Measurements from ENCODE around the gene GRK5.
"Not testable (repeated sequence)": the region's sequence is repeated elsewhere in the genome, so short reads cannot be mapped to it uniquely, and the experiment has no call there.

The GRK5 gene

DNA sequence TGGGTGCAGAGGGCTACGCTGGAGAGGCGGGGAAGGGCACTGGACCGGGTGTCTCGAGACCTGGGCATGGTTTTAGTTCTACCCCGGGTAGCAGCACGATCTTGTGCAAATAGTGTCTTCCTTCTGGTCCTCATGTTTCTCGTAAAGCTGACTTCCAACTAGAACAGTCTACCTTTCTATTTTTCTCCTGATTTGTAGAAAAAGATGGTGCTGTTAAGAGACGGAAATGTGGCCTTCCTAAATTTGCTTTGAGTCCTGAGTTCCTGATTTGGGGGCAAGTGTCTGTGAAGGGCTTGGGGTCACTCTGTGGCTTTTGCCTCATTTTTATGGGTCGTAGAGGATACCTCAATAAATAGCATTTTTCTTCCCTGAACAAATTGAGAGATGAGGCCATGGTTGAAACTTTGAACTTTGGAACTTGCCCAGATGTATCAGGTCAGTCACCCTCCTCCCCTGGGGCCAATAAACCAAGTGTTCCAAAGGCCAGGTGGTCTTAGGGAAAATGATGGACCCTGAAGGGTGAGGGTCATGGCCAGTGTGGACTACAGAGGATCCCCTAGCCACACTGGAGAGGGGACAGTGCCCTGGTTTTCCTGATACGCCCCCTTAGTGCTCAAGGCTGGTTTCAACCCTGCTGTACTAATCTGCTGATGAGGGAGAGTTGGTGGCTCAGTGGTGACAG, 45.2 kb downstream of the GRK5 start:
- no peak for DNase-seq

DNA sequence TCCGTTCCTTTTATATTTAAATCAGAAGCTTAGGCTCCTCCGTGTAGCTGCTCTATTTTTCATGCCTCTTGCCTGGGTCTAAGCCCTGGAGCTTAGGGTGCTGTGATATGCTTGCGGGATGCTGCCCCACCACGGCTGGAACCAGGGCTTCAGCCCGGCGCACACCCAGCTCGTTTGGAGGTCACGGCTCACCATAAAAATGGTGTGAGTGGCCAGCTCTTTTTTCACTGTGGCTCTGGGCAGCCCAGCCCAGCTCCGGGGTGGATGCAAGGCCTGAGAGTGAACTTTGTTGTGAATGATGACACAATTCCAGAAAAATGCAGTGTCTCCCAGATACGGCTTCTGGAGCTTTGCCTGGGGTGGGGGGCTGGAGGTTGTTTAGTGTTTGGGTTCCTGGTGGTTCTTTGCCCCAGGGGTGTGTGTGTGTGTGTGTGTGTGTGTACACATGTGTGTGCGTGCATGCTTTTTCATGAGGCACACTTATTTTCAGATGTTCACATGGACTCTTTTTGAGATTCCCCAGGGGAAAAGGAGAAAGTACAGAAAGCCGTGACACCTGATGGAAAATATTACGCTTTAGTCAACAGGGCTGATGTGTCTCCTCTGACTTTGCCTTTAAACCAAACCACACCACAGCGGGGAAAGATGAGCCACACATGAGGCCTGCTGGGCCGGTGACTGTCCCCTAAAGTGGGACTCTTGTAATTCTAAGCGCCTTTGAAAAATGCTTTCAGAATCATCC, 46.2 kb downstream of the GRK5 start:
- no peak for DNase-seq

DNA sequence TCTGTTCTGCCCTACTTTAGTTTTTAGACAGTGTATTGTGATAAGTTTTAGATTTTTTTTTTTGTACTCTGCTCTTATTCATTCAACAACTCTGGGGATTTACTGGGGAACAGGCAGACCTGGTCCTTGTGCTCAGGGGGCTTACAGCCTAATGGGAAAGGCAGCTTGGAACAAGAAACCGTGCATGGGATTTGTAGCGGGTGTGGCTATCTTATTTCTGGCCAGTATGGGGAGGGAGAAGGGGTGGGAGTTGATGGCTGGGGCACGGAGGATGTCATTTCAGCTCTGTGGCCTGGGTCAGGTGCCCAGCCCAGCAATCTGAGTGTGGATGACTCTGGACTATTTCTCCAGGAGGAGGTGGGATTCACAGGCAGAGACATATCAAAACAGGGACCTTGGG, 47.0 kb downstream of the GRK5 start:
- DNase-seq = no peak

DNA sequence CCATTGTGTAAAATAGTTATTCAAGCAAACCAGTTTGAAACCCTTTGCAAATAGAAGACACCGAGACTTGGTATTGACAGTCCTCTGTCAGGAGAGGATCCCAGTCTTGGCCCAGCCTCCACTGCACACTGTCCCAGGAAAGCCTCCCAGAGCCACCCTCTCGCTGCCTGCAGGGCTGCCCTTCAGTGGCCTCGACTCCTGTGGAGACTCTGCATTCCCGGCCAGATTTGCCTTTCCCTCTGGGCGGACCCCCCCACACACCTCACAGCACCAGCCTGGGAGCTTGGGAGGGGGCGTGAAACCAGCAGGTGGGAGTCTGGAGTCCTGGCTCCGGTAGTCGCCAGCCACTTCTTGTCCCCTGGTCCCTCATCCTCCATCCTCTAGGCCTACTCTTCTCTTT, 48.7 kb downstream of the GRK5 start:
- DNase-seq = no peak

DNA sequence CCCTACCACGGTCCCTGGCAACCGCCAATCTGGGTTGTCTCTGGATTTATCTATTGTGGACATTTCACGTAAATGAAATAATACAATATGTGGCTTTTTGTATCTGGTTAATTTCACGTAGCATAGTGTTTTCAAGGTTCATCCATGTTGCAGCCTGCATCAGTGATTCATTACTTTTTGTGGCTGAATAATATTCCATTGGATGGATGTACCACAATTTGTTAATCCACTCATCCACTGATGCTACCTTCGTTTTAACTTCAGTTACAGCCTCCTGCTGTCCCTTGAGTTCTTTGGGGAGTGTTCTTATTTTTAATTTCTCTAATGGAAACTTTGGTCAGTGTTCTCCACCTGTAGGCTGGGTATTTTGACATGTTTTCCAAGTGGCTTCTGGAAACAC, 49.5 kb downstream of the GRK5 start:
- no peak for DNase-seq

DNA sequence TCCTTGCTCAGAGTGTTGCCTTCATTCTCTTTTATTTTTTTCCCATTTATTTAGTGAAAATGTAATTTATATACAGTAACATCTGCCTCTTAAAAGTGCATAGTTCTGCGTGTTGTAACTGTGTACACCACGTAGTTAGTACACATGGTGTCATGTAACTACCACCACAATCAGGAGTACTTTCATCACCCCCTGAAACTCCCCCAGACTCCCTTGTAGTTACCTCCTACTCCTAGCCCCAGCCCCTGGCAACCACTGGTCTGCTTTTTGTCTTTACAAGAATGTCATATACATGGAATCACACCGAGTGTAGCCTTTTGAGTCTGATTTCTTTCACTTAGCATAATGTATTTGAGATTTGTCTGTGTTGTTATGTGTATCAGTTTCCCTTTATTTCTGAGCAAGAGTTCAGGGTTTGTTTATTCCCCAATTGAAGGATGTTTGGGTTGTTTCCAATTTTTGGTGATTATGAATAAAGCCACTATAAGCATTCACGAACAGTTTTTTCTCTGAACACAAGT, 50.6 kb downstream of the GRK5 start:
- no peak for DNase-seq

DNA sequence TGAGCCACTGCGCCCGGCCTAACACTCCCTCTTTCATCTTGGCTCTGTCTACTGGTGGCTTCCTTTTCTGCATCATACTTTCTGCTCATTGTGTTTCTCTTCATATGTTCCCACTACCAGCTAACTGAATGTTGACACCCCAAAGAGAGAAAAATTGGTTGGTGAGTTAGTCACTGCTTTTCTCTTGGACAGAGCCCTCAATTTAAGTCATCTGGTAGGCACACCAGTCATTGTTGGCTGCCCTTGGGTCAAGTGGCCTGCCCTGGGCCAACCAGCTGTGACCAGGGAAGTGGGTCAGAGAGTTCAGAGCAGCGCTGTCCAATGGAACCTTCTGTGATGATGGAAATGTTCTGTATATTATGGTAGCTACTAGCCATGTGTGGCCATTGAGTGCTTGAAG, 52.0 kb downstream of the GRK5 start:
- DNase-seq = no peak

DNA sequence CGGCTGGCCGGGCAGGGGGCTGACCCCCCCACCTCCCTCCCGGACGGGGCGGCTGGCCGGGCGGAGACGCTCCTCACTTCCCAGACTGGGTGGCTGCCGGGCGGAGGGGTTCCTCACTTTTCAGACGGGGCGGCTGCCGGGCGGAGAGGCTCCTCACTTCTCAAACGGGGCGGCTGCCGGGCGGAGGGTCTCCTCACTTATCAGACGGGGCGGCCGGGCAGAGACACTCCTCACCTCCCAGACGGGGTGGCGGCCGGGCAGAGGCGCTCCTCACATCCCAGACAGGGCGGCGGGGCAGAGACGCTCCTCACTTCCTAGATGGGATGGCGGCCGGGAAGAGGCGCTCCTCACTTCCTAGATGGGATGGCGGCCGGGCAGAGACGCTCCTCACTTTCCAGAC, 53.6 kb downstream of the GRK5 start:
- DNase-seq = not testable (repeated sequence)

DNA sequence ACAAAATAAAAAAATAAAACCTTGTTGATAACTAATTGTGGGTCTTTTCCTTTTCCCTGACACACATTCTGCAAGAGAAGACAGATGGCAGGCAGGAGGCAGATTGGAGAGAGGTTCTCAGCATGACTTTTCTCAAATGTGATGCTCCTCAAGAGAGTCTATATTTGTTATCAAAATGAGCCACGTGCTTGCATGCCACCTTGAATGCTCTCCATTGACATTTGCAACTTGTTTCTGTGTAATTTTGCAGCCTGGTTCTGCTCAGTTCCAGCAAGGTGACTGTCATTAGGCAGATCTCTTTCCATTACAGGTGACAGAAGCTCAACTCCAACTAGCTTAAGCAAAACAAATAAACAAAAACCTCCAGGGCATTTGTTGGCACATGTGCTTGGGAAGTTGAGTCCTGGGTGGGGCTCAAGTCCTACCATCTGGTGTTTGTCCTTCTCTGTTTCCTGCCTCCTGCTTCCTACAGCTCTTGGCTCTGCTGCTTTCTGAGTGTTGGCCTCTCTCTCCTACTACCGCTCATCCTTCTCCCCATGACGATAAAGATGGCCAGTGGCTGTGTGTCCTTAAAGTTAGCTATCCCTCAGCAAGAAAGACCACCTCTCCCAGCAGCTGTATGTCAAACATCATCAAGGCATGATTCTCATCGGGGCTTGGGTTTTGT, 56.7 kb downstream of the GRK5 start:
- peak; percentile 84 for DNase-seq

DNA sequence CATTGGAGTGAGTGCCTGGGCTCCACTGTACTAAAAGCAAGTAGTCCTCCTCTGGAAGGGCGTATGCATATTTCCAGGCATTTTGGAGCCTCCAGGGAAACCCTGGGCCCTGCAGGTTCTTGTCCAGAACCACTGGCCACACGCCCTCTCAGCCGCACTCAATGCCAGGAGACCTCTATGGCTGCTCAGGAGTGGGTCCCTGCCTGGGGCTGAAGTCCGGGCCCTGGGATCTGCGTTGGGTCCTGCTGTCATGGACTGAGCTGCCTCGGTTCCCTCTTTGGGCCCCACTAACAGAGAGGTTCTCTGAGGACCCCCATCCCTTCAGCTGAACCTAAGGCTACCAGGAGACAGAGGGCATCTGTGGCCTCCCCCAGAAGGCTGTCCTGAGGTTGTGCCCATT, 58.3 kb downstream of the GRK5 start:
- DNase-seq = no peak

DNA sequence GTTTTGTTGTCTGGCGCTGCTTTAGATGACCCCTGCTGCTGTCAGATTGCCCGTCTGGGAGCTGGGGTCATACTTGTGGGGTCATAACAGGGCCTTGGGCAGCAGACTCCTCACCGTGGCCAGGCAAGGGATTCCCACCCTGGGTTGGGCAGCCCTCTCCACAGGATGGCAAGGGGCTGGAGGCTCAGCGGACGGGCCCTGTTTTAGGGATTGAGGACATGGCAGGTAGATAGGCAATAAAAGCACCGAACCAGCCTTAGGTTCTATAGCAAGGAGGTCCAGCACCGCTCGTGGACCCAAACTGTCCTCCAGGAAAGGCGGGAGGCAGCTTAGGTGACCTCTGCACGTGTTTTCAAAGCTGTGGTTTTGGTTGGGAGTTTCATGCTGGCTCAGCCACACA, 60.0 kb downstream of the GRK5 start:
- no peak for DNase-seq

DNA sequence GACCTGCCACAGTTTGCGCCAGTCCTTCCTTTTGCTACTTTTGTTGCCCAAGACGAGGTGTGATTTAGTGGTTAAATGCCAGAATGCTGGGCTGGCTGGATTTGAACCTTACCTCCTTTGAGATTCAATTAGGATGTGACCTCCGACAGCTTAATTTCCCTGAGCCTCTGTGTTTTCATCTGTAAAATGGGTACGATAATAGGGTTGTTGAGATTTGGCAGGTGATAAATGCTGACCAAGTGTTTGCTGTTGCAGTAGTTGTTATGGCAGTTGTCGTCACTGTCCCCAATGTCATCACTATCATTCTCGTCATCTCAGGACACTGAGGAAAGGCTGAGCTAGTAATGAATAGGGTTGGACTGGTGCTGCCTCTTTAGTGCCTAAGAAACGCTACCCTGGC, 61.1 kb downstream of the GRK5 start:
- DNase-seq = no peak

DNA sequence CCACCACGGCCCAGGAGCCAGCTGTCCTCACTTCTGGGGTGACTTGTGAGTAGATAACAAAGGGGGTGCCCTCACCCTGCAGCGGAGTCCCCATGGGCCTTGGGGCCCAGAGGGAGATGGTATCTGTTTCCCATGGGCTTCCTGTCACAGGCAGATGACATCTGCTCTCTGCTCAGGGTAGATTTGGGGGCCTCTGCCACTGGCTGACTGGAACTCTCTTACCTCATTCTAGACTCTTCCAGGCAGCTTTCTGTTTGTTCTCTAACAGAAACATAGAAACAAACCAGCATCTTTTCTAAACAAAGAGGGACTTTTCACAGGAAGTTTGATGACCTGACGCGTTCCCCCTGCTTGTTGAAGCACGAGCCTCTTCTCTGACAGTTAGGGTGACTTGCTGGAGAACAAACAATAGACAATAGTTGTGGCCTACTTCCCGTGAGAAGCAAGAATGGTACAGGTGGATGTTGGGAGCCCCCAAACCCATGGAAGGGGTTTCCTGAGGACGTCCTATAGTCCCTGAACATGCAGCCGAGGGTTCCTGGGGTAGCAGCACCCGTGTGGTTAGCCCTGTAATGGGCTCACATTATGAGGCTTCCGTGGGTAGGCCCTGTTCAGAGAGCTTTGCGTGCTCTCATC, 61.6 kb downstream of the GRK5 start:
- DNase-seq = no peak

DNA sequence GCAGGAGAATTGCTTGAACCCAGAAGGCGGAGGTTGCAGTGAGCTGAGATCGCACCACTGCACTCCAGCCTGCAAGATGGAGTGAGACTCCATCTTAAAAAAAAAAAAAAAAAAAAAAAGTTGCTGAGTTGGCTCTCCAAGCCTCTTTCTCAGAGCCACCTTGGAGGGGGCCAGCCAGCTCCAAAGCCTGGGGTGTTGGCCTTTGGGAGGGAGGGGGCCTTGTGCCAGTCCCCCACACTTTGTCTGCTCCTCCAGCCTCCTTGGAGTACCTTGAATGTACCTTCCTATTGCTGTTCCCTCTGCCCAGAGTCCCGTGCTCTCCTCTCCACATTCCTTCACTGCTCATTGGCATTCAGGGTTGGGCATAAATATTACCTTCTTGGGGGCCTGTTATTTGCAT, 62.4 kb downstream of the GRK5 start:
- DNase-seq = no peak

DNA sequence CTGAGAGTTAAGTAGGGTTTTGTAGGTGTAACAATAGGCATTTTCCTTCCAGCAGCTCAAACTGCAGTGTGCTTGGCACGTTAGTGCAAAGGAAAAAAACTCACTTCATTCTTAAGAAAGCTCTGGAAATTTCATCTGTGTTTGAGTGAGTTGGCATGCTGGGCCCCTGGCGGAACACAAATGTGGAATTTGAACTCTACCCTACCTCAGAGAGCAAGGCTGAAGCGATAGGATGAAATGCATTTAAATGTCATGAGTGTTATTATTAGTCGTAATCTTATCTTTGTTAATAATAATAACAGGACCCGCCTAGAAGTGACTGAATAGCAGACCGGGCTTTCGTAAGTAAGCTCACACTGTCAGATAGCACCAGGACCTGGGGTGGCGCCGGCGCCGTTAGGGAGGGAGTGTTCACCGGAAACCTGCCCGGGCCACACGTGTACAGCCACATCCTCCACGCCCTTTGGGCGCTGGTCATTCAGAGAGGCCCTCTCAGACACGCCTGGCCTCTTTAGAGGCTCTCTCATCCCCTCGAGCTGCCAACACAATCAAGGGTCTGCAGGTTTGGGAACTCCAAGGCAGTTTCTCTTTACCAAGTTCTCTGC, 63.5 kb downstream of the GRK5 start:
- DNase-seq = peak; percentile 29

DNA sequence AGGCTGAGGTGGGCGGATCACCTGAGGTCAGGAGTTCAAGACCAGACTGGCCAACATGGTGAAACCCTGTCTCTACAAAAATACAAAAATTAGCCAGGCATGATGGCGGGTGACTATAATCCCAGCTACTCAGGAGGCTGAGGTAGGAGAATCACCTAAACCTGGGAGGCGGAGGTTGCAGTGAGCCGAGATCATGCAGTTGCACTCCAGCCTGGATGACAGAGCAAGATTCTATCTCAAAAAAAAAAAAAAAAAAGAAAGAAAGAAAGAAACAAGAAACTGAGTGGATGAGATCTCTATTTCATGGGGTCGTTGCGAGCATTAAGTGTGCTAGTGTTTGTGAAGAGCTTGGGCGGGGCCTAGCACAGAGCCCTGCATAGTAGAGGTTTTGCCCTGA, 65.0 kb downstream of the GRK5 start:
- DNase-seq = not testable (repeated sequence)

DNA sequence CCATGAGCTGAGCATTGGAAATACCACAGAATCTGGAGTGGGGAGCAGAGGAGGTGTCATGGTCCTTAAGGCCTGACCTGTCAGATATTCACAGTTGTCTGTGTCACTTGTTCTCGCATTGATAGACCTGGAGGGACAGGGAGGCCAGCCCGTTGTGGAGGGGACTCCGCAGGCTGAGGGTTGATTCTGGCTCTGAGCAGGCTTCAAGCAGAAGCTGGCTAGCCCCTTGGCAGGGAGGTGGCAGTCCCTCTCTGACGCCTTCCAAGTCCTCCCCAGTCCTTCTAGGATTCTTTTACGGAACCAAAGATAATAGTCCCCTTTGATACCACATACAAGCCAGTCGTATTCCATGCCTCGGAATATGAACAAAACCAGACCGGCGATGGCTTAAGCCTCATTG, 65.4 kb downstream of the GRK5 start:
- DNase-seq = no peak

DNA sequence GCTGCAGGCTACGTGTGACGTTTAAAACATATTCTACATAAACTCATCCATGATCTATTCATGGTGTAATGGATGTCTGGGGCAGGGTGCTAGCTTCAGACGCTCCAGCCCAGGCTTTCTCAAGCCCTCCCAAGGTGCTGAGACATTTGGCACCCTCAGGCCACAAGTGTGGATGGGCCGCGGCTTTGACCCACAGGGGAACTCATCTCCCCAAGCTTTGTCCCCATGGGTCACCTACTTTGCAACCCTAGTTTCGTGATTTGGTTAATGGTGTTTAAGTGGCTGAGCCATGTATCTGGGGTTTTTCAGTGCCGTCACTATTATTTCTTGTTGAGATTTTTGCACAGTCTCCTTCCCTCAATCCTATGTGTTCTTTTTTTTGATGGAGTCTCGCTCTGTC, 66.0 kb downstream of the GRK5 start:
- DNase-seq = no peak

DNA sequence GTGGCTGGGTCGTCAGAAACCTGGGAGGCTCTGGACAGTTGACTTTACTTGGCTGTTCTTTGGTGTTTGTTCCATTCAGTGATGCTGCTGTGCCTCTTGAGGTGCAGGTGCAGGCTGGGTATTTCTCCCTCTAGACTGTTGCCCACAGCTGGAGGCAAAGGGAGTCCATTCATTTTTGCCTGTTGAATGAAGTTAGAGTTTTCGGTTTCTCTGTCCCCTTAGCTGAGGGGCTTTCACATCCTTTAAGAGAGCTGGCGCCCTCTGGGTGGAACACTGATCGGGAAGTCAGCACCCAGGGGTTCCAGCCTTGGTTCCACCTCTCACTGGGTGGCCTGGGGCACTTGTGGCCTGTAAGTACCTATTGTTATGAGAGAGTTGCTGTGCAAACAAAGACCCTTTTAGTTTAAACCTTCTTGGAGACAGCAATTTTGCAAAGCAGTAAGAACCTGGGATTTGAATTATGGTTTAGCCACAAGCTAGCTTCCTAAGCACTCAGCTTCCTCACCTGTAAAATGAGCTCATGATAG, 67.2 kb downstream of the GRK5 start:
- DNase-seq = no peak

DNA sequence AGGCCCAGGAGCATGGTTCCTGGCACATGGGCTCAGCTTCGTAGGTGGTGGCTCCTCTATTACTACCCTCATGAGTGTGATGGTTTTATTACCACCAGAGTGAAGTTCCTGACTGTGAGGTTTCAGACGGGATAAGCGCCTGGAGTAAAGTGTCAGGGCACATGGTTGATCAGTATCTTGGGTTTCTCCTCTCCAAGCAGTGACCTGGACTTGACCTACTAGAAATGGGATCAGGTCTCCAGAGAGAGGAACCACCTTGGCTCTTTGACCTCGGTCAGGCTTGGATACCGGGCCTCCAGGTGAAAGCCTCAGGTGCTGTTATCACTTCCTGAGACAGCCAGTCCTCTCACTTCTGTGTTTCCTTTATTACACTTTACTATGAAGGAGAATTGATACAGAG, 67.7 kb downstream of the GRK5 start:
- DNase-seq = no peak

DNA sequence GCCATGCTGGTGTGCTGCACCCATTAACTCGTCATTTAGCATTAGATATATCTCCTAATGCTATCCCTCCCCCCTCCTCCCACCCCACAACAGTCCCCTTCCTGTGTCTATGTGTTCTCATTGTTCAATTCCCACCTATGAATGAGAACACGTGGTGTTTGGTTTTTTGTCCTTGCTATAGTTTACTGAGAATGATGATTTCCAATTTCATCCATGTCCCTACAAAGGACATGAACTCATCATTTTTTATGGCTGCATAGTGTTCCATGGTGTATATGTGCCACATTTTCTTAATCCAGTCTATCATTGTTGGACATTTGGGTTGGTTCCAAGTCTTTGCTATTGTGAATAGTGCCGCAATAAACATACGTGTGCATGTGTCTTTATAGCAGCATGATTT, 68.8 kb downstream of the GRK5 start:
- not testable (repeated sequence) for DNase-seq

DNA sequence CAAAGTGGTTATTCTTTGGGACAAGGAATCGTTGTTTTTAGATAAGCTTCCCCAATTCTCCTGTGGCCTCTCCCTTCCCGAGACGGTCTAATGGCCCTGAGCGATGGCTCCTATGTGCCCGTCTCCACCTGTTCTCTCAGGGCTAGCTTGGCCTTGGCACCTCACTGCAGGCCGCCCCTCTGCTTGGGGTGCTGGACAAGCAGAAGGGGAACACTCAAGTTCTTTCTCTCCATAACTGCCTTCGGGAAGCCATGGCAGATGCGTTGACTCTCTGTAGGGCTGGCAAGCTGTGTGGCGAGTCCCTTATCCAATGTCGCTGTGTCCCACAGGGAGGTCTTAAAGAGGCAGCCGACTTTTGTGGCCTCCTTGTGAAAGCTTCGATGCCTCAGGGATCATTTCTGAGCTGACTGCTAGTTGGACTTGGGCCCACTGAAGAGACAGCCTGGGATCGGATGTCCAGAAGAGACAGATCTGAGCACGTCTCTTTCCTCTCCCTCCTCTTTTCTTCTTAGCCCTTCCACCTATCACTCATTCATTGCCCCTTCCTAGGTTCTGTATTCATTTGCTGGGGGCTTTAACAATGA, 70.8 kb downstream of the GRK5 start:
- no peak for DNase-seq

DNA sequence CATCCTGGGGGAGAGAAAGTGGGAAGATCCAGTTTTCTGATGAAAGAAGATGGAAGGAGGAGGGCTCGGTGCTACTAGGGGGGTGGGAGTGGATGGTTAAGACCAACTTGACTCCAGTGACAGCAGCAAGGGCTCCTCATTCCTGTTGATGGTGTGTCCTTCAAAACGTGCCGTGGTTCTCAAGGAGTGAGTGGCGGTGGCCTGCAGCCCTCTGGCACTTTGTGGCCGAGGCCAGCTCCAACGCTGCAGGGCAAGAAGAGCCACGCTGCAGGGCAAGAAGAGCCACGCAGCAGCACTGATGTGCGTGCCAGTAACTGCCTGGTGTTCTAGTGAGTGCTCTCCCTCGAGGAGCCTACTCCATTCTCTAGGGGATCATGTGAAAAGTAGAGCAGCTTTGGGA, 72.1 kb downstream of the GRK5 start:
- no peak for DNase-seq
